Thyroid gland (tissue), 4 donors: ENCODE measurements around the gene RNF123. TPM values are rescaled to one million over a fixed set of nuclear protein-coding genes. Genes with fewer than 3 reads are reported as not detected.

Experiments
- DNase-seq, 2 donors: peaks; one replicate each; pipeline ENCODE4 v3.0.0-alpha.2; 2019
- H3K27ac ChIP-seq, 3 donors: fragments of 200-600 bp; sonication (generic); 1 replicate in 2 of 3; 2 replicates in 1 of 3; pipeline ENCODE4 v1.5.1; 2016 to 2019; ENCODE audit warnings: mild to moderate bottlenecking in 1 of 3, moderate library complexity in 1 of 3
- H3K27me3 ChIP-seq: fragments of 200-600 bp; sonication (generic); one replicate; pipeline ENCODE4 v1.5.1; 2019
- H3K36me3 ChIP-seq, 2 donors: fragments of 200-600 bp; sonication (generic); one replicate each; pipeline ENCODE4 v1.5.1; 2016 to 2019
- H3K4me1 ChIP-seq, 2 donors: fragments of 200-600 bp; sonication (generic); one replicate each; pipeline ENCODE4 v1.5.1; 2017 to 2019
- H3K4me3 ChIP-seq, 3 donors: fragments of 200-600 bp; sonication (generic); replicated peaks in 1 of 3; 1 replicate in 2 of 3; 2 replicates in 1 of 3; pipeline ENCODE4 v1.5.1; 2016; ENCODE audit warnings: mild to moderate bottlenecking in 1 of 3
- H3K9me3 ChIP-seq: fragments of 200-600 bp; sonication (generic); one replicate; pipeline ENCODE4 v1.5.1; 2017
- POLR2A ChIP-seq, 2 donors: fragments of 450-650 bp; IDR thresholded peaks; one replicate each; pipeline ENCODE4 v1.6.1; 2017; ENCODE audit warnings: antibody characterized with exemption in 2 of 2, mild to moderate bottlenecking in 2 of 2, moderate library complexity in 1 of 2
- WGBS, 2 donors: methylation state at CpG; one replicate each; pipeline ENCODE4 v1.1.5; 2017; 5-methylcytosine and 5-hydroxymethylcytosine counted together
- intact Hi-C: fragments of 100-400 bp; cut with DNase I; formaldehyde crosslinking; loops from one replicate; pipeline ENCODE4 v1.15.1; 2023
- total RNA-seq, 4 donors: library from RNA; depleted of rRNA; stranded (reverse); fragments of >200 nt; gene quantifications; one replicate each; pipeline ENCODE4 v1.2.3, GENCODE V29; 2016
- TF ChIP-seq, protein P1 (sequence below), 6 experiments: fragments of 200-600 bp in 3 of 6; fragments of 450-650 bp in 3 of 6; sonication (generic) in 3 of 6; IDR thresholded peaks; one replicate each; pipeline ENCODE4 v1.5.1; 2016 to 2019; ENCODE audit warnings: antibody characterized with exemption in 6 of 6, mild to moderate bottlenecking in 2 of 6, inconsistent platforms in 1 of 6, moderate library complexity in 1 of 6

Gene RNF123
- total RNA-seq, 4 donors from 2014 or later = 25.9 to 36.8 (median 33.5) TPM

DNA sequence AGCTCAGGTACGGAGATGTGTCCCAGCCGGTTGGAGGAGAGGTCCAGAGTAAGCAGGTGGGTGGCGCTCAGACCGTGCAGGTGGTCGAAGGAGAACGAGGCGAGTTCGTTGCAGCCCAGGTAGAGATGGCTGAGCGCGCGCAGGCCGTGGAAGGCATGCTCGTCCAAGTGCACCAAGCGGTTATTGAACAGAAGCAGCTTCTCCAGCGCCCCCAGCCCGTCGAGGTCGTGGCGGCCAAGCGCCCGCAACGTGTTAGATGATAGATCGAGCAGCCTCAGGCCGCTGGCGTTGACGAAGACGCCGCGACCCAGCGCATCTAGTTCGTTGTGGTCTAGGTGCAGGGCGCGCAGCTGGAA lies 29.5 kb downstream of the RNF123 start:
- Histone ChIP-seq H3K27ac (no peak overlapping the region), H3K4me1 (peaks cover 22 to 28% of the 10 kb centered on the region in 2 donors), H3K27me3 (no peaks in the 10 kb centered on the region), H3K4me3 (peak overlapping the region in 2 of 3 donors; percentile 30 to 52), H3K36me3 (peaks cover 7 to 15% of the 10 kb centered on the region in 2 donors), H3K9me3 (no peaks in the 10 kb centered on the region)
- intact Hi-C loops = no loop called here
- peak; percentile 24 to 35 for DNase-seq
- TF ChIP-seq POLR2A (IDR thresholded peaks at IDR 0.05) = no peak
- TF ChIP-seq, protein P1, sequence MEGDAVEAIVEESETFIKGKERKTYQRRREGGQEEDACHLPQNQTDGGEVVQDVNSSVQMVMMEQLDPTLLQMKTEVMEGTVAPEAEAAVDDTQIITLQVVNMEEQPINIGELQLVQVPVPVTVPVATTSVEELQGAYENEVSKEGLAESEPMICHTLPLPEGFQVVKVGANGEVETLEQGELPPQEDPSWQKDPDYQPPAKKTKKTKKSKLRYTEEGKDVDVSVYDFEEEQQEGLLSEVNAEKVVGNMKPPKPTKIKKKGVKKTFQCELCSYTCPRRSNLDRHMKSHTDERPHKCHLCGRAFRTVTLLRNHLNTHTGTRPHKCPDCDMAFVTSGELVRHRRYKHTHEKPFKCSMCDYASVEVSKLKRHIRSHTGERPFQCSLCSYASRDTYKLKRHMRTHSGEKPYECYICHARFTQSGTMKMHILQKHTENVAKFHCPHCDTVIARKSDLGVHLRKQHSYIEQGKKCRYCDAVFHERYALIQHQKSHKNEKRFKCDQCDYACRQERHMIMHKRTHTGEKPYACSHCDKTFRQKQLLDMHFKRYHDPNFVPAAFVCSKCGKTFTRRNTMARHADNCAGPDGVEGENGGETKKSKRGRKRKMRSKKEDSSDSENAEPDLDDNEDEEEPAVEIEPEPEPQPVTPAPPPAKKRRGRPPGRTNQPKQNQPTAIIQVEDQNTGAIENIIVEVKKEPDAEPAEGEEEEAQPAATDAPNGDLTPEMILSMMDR (IDR thresholded peaks at IDR 0.05) = no peak
- 8 to 16% methylated on average over 12 to 13 of the region's 33 CpGs for WGBS, 2 donors

DNA sequence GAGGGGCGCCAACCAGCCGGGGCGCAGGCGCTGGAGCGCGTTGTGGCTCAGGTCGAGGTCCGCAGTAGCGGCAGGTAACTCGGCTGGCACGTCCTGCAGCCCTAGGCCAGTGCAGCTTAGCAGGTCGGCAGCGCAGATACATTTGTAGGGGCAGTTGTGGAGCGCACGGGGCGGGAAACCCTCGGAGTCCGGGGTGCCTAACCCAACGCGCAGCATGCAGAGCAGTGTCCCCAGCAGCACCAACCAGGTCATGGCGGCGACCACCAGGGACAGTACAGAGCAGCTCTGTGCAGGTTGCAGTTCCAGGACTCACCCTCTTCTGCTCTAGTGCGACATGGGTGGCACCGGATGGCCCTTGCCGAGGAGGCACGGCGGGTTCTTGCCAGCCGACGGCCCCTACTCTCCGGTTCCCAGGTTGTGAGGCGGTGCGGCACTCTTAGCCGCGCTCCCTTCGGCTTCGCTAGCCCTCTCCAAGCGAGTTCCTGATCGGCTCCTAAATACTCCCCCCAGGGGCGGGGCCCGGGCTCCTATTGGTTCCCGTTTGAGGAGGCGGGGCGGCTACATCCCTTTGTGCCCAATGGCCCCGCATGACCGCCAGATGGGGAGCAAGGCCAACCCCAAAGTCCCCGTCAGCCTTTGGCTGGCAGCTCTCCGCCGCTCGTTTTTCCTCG lies 30.0 kb downstream of the RNF123 start, which contains the start of gene AMIGO3:
AMIGO3 (minus strand) TSS at position 471 of the 671 bp plus-strand sequence; CDS start at position 252, 219 bp downstream.
- 0 to 1% methylated on average over 8 to 22 of the region's 50 CpGs for WGBS, 2 donors
- Histone ChIP-seq H3K36me3 (peaks cover 7 to 15% of the 10 kb centered on the region in 2 donors), H3K9me3 (no peaks in the 10 kb centered on the region), H3K4me1 (peaks cover 23 to 30% of the 10 kb centered on the region in 2 donors), H3K27ac (peak within 1 kb of the TSS in 1 of 3 donors; percentile 45), H3K4me3 (peak within 1 kb of the TSS; percentile 6 to 52 (median 30)), H3K27me3 (no peaks in the 10 kb centered on the region)
- peak in 1 of 2 donors; percentile 92 for TF ChIP-seq POLR2A (IDR thresholded peaks at IDR 0.05)
- TF ChIP-seq, protein P1 (IDR thresholded peaks at IDR 0.05) = peak; percentile 34 to 68 (median 60)
- intact Hi-C loops = no loop called here
- DNase-seq = peak; percentile 98 to 99

DNA sequence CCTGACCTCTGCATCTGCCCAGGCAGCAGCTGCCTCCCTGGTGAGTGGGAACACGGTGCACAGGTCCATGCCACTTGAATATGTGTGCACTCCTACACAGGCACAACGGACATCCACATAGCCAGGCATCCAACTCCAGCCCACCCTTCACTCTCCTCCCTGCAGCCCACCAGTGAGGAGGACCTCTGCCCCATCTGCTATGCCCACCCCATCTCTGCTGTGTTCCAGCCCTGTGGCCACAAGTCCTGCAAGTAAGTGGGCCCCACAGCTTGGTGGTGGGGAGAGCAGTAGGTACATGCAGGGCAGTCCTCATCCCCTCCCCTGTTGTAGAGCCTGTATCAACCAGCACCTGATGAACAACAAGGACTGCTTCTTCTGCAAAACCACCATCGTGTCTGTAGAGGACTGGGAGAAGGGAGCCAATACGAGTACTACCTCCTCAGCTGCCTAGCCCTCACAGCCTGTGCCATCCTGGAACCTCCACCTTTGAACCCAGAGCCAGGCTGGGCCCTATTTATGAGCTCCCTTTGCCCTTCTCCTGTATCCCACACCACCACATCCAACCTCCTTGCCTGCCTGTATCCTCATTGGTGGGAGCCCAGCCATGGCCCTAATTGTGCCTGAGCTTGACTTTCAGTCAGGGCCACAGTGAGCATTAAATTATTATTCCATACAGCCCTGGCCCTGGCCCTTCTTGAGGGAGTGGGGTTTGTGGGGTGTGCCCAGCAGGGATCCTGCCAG lies 31.7 kb downstream of the RNF123 start:
- 85 to 95% methylated on average over 3 of the region's 4 CpGs for WGBS, 2 donors
- Histone ChIP-seq H3K36me3 (peaks cover 3 to 15% of the 10 kb centered on the region in 2 donors), H3K27ac (no peak overlapping the region), H3K4me3 (no peak overlapping the region), H3K27me3 (no peaks in the 10 kb centered on the region), H3K4me1 (peaks cover 30 to 40% of the 10 kb centered on the region in 2 donors), H3K9me3 (no peaks in the 10 kb centered on the region)
- intact Hi-C loops = loop anchor here (5.0 kb wide), 1 partner anchor 66 kb away; the partner anchor contains the start of gene IP6K1
- TF ChIP-seq, protein P1 (IDR thresholded peaks at IDR 0.05) = no peak
- no peak for TF ChIP-seq POLR2A (IDR thresholded peaks at IDR 0.05)
- no peak for DNase-seq

DNA sequence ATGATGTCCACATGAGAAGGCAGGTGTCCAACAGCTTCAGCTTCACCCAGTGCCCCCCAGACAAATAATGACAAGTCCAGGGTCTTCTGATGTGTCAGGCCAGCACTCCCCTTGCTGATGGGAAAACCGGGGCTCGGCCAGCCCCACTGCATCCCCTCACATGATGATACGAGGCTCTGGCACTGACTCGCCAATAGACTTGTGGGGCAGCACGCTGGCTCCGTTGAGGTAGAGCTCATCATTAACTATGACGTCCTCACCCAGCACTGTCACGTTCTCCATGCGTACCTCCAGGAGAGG lies 32.2 kb downstream of the RNF123 start:
- WGBS, 2 donors = 88 to 92% methylated on average over 9 of the region's 9 CpGs
- Histone ChIP-seq H3K9me3 (no peaks in the 10 kb centered on the region), H3K4me3 (no peak overlapping the region), H3K27me3 (no peaks in the 10 kb centered on the region), H3K36me3 (peaks cover under 1 to 17% of the 10 kb centered on the region in 2 donors), H3K4me1 (peaks cover 30 to 40% of the 10 kb centered on the region in 2 donors), H3K27ac (no peak overlapping the region)
- intact Hi-C loops = loop anchor here (5.0 kb wide), 1 partner anchor 66 kb away; the partner anchor contains the start of gene IP6K1
- DNase-seq = no peak
- TF ChIP-seq POLR2A (IDR thresholded peaks at IDR 0.05) = no peak

DNA sequence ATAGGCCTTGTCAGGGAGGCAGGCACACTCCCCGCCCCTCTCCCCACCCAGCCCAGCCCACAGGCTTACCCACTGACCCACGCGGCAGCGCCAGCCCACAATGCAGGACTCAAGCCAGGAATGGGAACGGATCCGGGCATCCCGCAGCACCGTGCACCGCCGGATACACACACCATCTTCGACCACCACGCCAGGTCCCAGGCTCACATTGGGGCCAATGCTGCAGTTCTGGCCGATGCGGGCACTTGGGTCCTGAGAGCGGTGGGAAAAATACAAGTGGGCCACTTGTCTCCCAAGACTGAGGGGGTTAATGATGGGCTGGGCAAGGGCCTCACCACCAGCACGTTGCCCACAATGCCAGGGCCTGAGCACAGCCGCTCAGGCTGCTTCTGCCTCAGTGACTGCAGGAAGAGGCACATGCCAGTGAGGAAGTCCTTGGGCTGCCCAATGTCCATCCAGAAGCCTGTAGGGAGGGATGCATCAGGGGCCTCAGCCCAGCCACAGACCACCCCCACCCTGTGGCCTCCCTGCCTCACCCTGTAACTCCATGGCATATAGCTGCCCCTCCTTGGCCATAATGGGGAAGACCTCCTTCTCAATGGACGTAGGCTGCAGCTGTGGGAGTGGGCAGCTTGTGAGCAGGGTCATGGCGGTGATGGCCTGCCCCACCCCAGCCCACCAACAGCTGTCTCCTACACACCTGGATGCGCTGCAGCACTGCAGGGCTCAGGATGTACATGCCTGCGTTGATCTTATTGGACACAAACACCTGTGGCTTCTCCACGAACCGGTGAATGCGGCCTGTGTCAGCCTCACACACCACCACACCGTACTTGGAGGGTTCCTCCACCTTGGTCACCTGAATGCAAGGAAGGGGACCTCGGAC lies 32.8 kb downstream of the RNF123 start:
- no peak for DNase-seq
- Histone ChIP-seq H3K27me3 (no peaks in the 10 kb centered on the region), H3K4me3 (no peak overlapping the region), H3K27ac (no peak overlapping the region), H3K9me3 (no peaks in the 10 kb centered on the region), H3K36me3 (peaks cover 6 to 23% of the 10 kb centered on the region in 2 donors), H3K4me1 (peaks cover 30 to 40% of the 10 kb centered on the region in 2 donors)
- intact Hi-C loops = loop anchor here (5.0 kb wide), 1 partner anchor 65 kb away; the partner anchor contains the start of gene IP6K1
- no peak for TF ChIP-seq POLR2A (IDR thresholded peaks at IDR 0.05)
- TF ChIP-seq, protein P1 (IDR thresholded peaks at IDR 0.05) = no peak
- WGBS, 2 donors = 86 to 92% methylated on average over 10 to 21 of the region's 26 CpGs
